ENCODE measurements around the gene ACP7.

DNA sequence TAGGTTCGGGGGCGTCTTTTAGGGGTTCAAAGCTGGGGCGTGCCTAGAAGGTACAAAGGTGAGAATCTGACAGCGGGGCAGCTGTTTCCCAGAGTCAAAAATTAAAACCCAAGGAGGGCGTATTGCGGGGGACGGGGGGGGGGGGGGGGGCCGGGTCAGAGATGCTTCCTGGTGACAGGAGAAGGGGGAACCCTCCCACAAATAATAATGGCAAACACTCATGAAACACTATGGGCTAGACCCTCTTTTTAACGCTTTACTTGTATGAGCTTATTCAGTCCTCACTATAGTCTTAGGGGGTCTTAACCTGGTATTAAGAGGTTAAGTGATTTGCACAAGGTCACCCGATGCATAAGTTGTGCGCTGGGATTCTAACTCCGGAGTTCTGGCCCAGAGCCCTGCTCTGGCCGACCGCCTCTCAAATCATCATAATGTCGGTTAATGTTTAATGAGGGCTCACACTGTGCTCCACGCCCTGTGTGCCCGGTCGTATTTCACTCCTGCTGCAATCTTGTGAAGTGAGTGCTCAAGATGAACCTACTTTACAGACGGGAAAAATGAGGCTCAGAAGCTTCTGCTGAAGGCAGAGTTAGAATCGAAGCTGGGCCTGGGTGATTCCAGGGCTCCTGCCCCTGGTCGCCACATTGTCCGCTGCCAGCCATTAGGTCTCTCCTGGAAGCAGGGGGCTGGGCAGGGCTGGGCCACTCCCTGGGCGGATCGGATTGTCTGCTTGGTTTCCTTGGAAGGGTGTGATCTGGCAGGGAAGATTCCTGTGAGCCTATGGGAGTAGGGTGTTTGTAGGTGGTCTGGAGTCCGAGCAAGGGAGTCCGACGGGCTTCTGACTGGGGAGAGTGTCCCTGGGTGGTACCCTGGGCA is 42.4 kb downstream of the ACP7 start:
- TF ChIP-seq POLR2A (IDR thresholded peaks at IDR 0.05): no peak
- TF ChIP-seq, protein P1, sequence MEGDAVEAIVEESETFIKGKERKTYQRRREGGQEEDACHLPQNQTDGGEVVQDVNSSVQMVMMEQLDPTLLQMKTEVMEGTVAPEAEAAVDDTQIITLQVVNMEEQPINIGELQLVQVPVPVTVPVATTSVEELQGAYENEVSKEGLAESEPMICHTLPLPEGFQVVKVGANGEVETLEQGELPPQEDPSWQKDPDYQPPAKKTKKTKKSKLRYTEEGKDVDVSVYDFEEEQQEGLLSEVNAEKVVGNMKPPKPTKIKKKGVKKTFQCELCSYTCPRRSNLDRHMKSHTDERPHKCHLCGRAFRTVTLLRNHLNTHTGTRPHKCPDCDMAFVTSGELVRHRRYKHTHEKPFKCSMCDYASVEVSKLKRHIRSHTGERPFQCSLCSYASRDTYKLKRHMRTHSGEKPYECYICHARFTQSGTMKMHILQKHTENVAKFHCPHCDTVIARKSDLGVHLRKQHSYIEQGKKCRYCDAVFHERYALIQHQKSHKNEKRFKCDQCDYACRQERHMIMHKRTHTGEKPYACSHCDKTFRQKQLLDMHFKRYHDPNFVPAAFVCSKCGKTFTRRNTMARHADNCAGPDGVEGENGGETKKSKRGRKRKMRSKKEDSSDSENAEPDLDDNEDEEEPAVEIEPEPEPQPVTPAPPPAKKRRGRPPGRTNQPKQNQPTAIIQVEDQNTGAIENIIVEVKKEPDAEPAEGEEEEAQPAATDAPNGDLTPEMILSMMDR (IDR thresholded peaks at IDR 0.05): no peak

All from lower leg skin (tissue), 3 donors.